H9 (cell line): ENCODE data around the gene DENND1A. TPM values are rescaled to one million over a fixed set of nuclear protein-coding genes. Genes with fewer than 3 reads are reported as not detected.

Source experiments
- DNase-seq: peaks from one replicate; pipeline ENCODE4 v3.0.0-alpha.2; 2017
- H2AFZ ChIP-seq: one replicate; pipeline ENCODE4 v1.6.1; 2013; ENCODE audit warnings: mild to moderate bottlenecking, low read length, control low read depth, moderate library complexity
- H2AK5ac ChIP-seq: 2 replicates; pipeline ENCODE4 v1.6.1; 2013; ENCODE audit warnings: low read length, control low read depth, mixed read lengths; ENCODE audit not compliant: insufficient read length
- H2BK120ac ChIP-seq: one replicate; pipeline ENCODE4 v1.6.1; 2013; ENCODE audit warnings: low read depth, mild to moderate bottlenecking, low read length, control low read depth, inconsistent platforms; ENCODE audit not compliant: poor library complexity, severe bottlenecking
- H2BK12ac ChIP-seq: 2 replicates; pipeline ENCODE4 v1.6.1; 2013; ENCODE audit warnings: low read length, control low read depth, mixed read lengths, low read depth; ENCODE audit not compliant: insufficient read length
- H2BK15ac ChIP-seq: 2 replicates; pipeline ENCODE4 v1.6.1; 2013; ENCODE audit warnings: low read depth, low read length, control low read depth
- H2BK20ac ChIP-seq: one replicate; pipeline ENCODE4 v1.6.1; 2013; ENCODE audit warnings: low read depth, mild to moderate bottlenecking, low read length, control low read depth, inconsistent platforms; ENCODE audit not compliant: poor library complexity, severe bottlenecking
- H2BK5ac ChIP-seq: 2 replicates; pipeline ENCODE4 v1.6.1; 2013; ENCODE audit warnings: low read length, control low read depth, mixed read lengths; ENCODE audit not compliant: insufficient read length
- H3K14ac ChIP-seq: 2 replicates; pipeline ENCODE4 v1.6.1; 2013; ENCODE audit warnings: low read length, control low read depth; ENCODE audit not compliant: insufficient read depth
- H3K18ac ChIP-seq: 2 replicates; pipeline ENCODE4 v1.6.1; 2013; ENCODE audit warnings: low read depth, mild to moderate bottlenecking, mixed read lengths, low read length, control low read depth; ENCODE audit not compliant: insufficient read length
- H3K23ac ChIP-seq: 2 replicates; pipeline ENCODE4 v1.6.1; 2013; ENCODE audit warnings: low read length, control low read depth, mixed read lengths, low read depth; ENCODE audit not compliant: insufficient read length
- H3K23me2 ChIP-seq: 2 replicates; pipeline ENCODE4 v1.6.1; 2013; ENCODE audit warnings: low read depth, mild to moderate bottlenecking, mixed read lengths, low read length, control low read depth; ENCODE audit not compliant: insufficient read length, poor library complexity, severe bottlenecking
- H3K27ac ChIP-seq: 2 replicates; pipeline ENCODE4 v1.5.1; 2013; ENCODE audit warnings: low read length, control low read depth, mixed read lengths, low read depth; ENCODE audit not compliant: insufficient read length
- H3K27me3 ChIP-seq: 2 replicates; pipeline ENCODE4 v1.6.1; 2013; ENCODE audit warnings: low read length, control low read depth, inconsistent platforms; ENCODE audit not compliant: insufficient read depth
- H3K4ac ChIP-seq: 2 replicates; pipeline ENCODE4 v1.6.1; 2013; ENCODE audit warnings: low read depth, mild to moderate bottlenecking, control low read depth, inconsistent platforms, low read length, moderate library complexity
- H3K4me1 ChIP-seq: 2 replicates; pipeline ENCODE4 v1.6.1; 2013; ENCODE audit warnings: low read length, control low read depth, inconsistent platforms; ENCODE audit not compliant: insufficient read depth
- H3K4me2 ChIP-seq: 2 replicates; pipeline ENCODE4 v1.6.1; 2013; ENCODE audit warnings: low read length, control low read depth, mixed read lengths; ENCODE audit not compliant: insufficient read length, insufficient read depth
- H3K56ac ChIP-seq: 2 replicates; pipeline ENCODE4 v1.6.1; 2013; ENCODE audit warnings: low read depth, mild to moderate bottlenecking, mixed read lengths, low read length, control low read depth; ENCODE audit not compliant: insufficient read length
- H3K79me1 ChIP-seq: 2 replicates; pipeline ENCODE4 v1.6.1; 2013; ENCODE audit warnings: low read depth, mild to moderate bottlenecking, moderate library complexity, low read length, control low read depth, inconsistent platforms; ENCODE audit not compliant: insufficient read depth, poor library complexity, severe bottlenecking
- H3K79me2 ChIP-seq: 2 replicates; pipeline ENCODE4 v1.6.1; 2013; ENCODE audit warnings: low read length, control low read depth, inconsistent platforms; ENCODE audit not compliant: insufficient read depth
- H3K9ac ChIP-seq: 2 replicates; pipeline ENCODE4 v1.6.1; 2013; ENCODE audit warnings: low read length, control low read depth, mixed read lengths; ENCODE audit not compliant: insufficient read length; ENCODE audit errors: extremely low read depth
- H3K9me3 ChIP-seq: one replicate; pipeline ENCODE4 v1.6.1; 2013; ENCODE audit warnings: low read depth, low read length, inconsistent platforms; ENCODE audit not compliant: control insufficient read depth
- H3T11ph ChIP-seq: one replicate; pipeline ENCODE4 v1.6.1; 2013; ENCODE audit warnings: mild to moderate bottlenecking, low read length, control low read depth, inconsistent platforms
- H4K20me1 ChIP-seq: one replicate; pipeline ENCODE4 v1.6.1; 2013; ENCODE audit not compliant: control insufficient read depth, insufficient read length, insufficient read depth
- H4K5ac ChIP-seq: 2 replicates; pipeline ENCODE4 v1.6.1; 2013; ENCODE audit warnings: low read depth, mild to moderate bottlenecking, mixed read lengths, low read length, control low read depth; ENCODE audit not compliant: insufficient read length
- H4K8ac ChIP-seq: replicated peaks from 2 replicates; pipeline ENCODE4 v1.6.1; 2013; ENCODE audit warnings: low read length, control low read depth, mixed read lengths, low read depth; ENCODE audit not compliant: insufficient read length
- H4K91ac ChIP-seq: 2 replicates; pipeline ENCODE4 v1.6.1; 2013; ENCODE audit warnings: low read depth, mild to moderate bottlenecking, moderate library complexity, mixed read lengths, low read length, control low read depth; ENCODE audit not compliant: insufficient read length
- H3K27ac Mint-ChIP-seq, 3 experiments: 2 replicates in 2 of 3; 3 replicates in 1 of 3; pipeline ENCODE4 v1.8.0; 2020 to 2021; ENCODE audit warnings: mixed read lengths in 3 of 3, mild to moderate bottlenecking in 1 of 3, moderate library complexity in 1 of 3
- H3K27me3 Mint-ChIP-seq: 2 replicates; pipeline ENCODE4 v1.8.0; 2021; ENCODE audit warnings: low read depth, mild to moderate bottlenecking, moderate library complexity, mixed read lengths
- H3K36me3 Mint-ChIP-seq, 3 experiments: 2 replicates in 2 of 3; 3 replicates in 1 of 3; pipeline ENCODE4 v1.8.0; 2020 to 2021; ENCODE audit warnings: low read depth in 3 of 3, mixed read lengths in 3 of 3; ENCODE audit not compliant: insufficient read depth in 1 of 3
- H3K4me1 Mint-ChIP-seq, 2 experiments: 2 replicates each; pipeline ENCODE4 v1.8.0; 2020; ENCODE audit warnings: mixed read lengths in 2 of 2
- H3K4me3 Mint-ChIP-seq, 2 experiments: 2 replicates in 1 of 2; 3 replicates in 1 of 2; pipeline ENCODE4 v1.8.0; 2020 to 2021; ENCODE audit warnings: mild to moderate bottlenecking in 2 of 2, mixed read lengths in 2 of 2, moderate library complexity in 1 of 2
- H3K9me3 Mint-ChIP-seq, 2 experiments: 2 replicates in 1 of 2; 3 replicates in 1 of 2; pipeline ENCODE4 v1.8.0; 2020; ENCODE audit warnings: mild to moderate bottlenecking in 2 of 2, mixed read lengths in 2 of 2, moderate library complexity in 1 of 2
- CTCF ChIP-seq: fragments of 200-600 bp; sonication (generic); conservative IDR thresholded peaks from 3 replicates; pipeline ENCODE4 v1.8.0; 2021; ENCODE audit warnings: antibody characterized with exemption, mild to moderate bottlenecking
- WGBS: extraction: QIAGEN DNeasy Blood & Tissue Kit; methylation state at CpG from one replicate; pipeline ENCODE4 v1.1.7; 2013; ENCODE audit warnings: missing lambda C conversion rate, low lambda C conversion rate, mixed read lengths; ENCODE audit not compliant: insufficient read length; ENCODE audit errors: extremely low coverage; 5-methylcytosine and 5-hydroxymethylcytosine counted together
- total RNA-seq: library from RNA; stranded (reverse); gene quantifications from 2 replicates; pipeline ENCODE4 v1.2.1, GENCODE V29; 2021

DENND1A gene
- total RNA-seq, 1 experiment from 2014 or later: 20.4 TPM

GRCh38 chr9:123848447-123849085 lies 81.4 kb downstream of the DENND1A start:
- no peak for TF ChIP-seq CTCF
- no peak overlapping the region for H2BK20ac ChIP-seq
- H3K27me3 Mint-ChIP-seq: peaks cover 4% of the 10 kb centered on the region; the same call in 1 of the 2 replicates

More at GRCh38 chr9:123848447-123849085, 81.4 kb downstream of the DENND1A start:
- Histone ChIP-seq H4K20me1 (no peaks in the 10 kb centered on the region), H2AK5ac (no peak overlapping the region), H3K14ac (no peak overlapping the region), H2BK5ac (no peak overlapping the region), H3K18ac (no peak overlapping the region), H2BK120ac (no peak overlapping the region), H4K91ac (no peak overlapping the region), H3K4me2 (no peak overlapping the region), H2AFZ (no peak overlapping the region), H3K9me3 (no peaks in the 10 kb centered on the region), H2BK12ac (no peak overlapping the region), H3K27ac (no peak overlapping the region), H3K23ac (no peak overlapping the region), H3K27me3 (no peaks in the 10 kb centered on the region), H3T11ph (no peak overlapping the region), H3K23me2 (no peaks in the 10 kb centered on the region), H3K79me2 (no peaks in the 10 kb centered on the region), H3K4me1 (peaks cover 5% of the 10 kb centered on the region; the same call in 1 of the 2 replicates), H3K9ac (no peak overlapping the region), H4K5ac (no peak overlapping the region), H3K79me1 (no peaks in the 10 kb centered on the region), H3K4ac (no peak overlapping the region), H2BK15ac (no peak overlapping the region), H3K56ac (no peak overlapping the region), H4K8ac (no peak overlapping the region)
- Mint-ChIP-seq H3K4me1 (peaks cover 21 to 22% of the 10 kb centered on the region in 2 experiments), H3K36me3 (peaks cover 31 to 48% (median 41%) of the 10 kb centered on the region in 3 experiments), H3K27ac (no peak overlapping the region), H3K9me3 (peaks cover 22 to 36% of the 10 kb centered on the region in 2 experiments), H3K4me3 (no peak overlapping the region)
- DNase-seq: no peak
- no CpG with 5 or more reads among the region's 3 CpGs for WGBS
